NCI-H345 treated with DMSO at 0.1 percent for 48 hours (cell line): ENCODE data around the gene SLU7.

Source experiments
- DNase-seq: peaks from one replicate; lab custom pipeline; 2025; ENCODE audit not compliant: unreplicated experiment; lab: John Stamatoyannopoulos, UW

Gene SLU7

DNA sequence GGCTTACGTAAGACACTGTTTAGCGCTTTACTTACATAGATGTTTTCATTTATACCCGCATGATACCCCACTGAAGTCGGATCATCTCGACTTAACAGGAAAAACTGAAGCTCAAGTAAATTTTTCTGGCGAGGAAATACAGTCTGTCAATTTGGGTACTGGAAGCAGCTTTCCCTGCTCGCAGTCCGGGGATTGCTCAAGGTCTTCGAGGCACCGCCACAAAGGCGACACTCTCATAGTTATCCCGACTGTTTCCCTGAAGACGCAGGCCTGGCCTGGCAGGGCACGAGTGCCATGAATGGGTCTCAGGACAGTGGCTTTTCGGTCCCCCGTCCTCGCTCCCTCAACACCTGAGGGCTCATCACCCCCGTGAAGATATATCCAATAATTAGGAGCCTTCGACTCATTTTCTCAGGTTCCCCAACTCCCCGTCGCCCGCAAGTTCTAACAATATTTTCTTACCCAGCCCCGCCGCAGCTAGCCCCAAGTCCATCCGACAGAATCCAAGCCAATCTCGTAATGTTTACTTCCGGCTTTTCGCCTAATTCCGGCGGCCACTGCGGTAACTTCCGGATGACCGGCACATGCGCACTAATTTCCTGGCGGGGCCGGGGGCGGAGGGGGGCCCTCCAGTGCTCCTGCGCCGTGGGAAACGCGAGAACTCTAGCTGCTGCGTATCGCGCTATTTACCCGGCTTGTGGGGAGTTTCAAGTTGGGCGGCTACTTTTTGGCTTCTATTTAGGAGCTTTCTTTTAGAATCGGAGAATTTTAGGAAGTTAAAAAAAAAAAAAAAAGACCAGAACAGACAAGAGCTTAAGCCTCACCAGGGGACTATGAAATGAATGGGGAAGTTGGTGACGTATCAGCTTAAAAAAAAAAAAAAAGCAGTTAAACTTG, at the start of gene SLU7:
SLU7 (minus strand) TSS at position 521 of the 897 bp plus-strand sequence. CDS start 3,787 bp downstream, outside the sequence.
- DNase-seq, result peak; percentile 88

DNA sequence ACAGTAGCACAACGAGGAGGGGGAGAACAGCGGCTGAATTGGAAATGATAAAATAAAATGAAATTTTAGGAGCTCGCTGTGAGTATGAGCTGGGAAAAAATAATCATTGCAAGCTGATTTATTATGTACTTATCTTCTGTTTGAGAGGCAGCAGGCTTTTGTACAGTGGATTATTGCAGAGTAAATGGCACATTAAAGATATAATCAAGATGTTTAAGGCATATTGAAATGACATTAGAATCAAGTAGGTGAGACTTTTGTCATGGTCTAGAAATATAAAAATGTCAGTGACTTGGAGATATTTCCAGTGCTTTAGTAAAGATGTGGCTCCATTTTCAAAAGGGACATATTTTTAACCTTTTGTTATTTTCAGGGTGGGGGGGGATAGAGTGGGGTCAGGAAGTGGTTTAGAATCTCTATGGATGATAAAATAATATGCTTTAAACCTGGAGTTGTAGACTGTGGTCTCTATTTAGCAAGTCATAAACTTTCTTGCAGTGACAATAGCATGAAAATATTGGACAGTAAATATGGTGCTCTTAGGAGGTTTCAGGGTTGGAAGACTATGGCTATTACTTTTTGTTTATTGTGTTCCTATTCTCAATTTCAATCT, 49.6 kb upstream of the SLU7 start:
- no peak for DNase-seq

DNA sequence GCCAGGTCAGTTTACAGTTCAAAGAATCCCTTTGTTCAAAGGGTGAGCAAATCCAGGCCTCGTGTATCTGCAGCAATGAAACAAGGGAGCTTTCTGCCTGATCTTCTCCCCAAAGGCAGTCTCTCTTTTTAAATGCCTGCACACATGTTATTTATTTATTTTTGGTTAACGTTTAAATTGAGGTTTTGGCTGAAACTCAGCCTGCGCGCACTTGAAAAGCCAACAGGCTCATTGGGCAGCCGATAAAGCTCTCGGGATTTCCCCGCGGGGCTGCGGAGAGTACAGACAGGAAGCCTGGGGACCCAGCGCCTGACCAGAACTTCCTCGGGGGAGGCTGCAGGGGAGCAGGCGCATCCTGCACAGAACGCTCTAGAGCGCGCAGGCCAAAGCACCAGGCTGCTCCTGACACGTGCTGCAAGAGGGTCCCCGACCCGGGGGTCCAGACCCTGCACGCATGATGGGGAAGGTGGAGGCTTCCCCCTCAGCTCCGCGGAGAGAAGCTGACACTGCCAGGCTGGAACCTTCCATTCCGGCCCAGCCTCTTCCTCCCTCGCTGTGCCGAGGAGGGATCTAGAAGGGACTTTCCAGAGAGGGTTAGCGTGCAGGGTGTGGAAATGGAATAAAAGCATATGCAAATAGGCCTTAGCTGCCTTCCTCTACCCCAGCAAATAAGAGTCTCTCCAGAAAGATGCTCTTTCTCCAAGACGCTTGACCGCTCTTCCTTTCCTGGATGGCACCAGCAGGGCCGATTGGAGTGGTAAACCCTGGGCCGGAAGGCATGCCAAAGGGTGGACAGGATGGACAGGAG, 48.9 kb upstream of the SLU7 start:
- DNase-seq, result no peak

DNA sequence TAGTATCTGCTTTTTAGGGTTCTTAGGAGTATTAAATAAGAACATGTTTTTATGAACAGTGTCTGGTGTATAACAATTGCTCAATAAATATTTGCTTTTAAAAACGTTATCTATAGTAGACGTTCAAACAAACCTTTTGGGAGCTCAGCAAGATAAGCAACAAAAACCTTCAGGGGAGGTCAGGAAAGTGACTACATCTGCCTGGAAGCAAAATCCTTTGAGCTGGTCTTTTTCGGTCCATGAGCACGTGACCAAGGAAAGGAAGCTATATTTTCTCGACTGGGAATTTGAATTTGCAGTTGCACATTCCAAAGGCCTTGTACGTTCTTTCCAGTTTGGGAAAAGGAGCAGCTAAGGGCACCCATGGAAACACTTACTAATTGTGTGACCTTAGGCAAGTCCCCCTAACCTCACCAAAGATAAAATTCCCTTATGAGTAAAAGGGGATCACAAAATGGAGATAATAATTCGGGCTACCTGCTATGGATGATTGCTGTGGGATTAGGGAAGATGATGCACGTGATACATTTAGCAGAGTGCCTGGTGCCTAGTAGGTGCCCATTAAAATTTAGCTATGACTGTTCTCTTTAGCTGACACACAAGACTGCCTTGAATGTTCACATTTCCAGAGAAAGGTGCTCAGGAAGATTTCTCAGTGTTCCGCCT, 48.1 kb upstream of the SLU7 start:
- DNase-seq, result no peak

DNA sequence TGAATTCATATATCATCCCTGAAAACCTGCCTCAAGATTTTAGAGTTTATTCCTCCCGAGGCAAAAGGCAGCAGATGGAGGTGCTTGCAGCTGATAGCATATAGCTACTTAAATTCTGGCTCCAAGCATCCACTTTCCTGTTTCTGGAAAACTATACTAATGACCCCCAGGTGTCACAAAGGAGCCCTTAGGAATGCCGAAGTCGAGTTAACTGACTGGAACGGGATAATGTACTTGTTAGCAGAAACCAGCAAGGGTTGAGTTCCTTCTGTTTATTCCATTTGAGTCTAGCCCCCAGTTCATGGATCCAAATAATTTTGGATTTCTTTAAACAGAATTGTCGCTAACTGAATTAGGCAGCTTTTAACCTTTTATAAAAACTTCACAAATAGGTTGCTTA, 47.2 kb upstream of the SLU7 start:
- DNase-seq, result no peak

DNA sequence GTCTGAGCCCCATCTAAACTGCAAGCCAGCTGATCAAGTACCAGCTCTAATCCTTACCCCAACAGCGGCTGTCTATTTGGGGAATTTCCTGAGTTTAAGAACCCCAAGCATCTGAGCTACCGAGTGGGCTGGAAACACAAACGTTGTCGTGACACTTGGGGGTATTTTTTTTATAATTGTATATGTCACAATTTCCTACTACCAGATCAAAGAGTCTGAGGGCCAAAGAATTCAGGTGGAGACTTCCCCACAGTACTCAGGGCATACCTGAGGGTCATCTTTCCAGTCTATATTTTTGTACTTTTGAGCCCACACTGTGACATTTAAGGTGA, 45.6 kb upstream of the SLU7 start:
- DNase-seq, result no peak

DNA sequence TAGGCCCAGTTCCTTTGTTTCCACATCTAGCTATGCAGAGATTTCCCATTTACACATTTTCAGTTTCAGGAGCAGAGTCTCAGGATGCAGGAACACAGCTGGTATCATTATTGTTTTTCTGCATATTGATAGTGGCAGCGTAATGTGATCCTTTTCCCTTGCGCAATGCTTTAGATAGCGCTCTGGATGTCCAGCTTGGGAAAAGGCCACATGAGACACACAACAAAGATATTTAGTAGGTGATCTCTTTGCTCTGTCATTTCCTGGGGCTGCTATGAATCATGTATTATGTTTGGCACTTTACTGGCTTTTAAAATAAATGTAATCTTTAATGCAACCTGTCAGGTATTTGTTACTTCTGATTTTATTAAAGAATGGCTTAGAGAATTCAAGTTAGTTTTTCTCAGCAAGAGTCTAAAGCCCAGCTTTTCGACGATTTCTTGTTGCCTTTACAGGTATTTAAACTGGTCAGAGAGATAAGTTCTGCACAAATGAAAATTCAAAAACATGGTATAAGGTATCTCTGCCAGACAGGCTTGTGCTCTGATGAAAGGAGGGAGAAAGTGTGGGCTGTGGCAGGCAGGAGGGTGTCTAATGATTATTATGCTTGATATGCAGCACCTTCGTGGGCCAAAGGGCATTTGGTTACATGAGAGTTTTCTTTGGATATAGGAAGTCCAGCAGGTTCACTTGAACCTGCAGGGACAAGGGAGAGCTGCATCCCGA, 45.0 kb upstream of the SLU7 start:
- DNase-seq, result no peak

DNA sequence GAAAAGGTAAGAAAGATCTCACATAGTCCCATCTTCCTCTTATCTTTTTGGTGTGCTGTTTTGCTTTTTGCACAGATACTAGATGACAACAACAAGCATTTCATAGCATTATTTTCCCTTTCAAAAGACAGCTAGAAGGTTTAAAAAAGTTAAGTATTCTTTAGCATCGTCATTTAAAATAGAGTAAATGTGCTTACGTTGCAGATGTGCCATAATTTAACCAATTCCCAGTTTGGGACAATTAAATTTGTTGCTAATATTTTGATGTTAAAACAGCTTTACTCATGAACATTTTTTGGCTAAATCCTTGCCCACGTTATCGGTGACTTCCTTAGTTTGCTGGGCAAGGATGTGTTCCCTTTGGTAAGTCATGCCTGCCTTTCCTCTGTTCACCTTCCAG, 44.3 kb upstream of the SLU7 start:
- DNase-seq, result no peak

DNA sequence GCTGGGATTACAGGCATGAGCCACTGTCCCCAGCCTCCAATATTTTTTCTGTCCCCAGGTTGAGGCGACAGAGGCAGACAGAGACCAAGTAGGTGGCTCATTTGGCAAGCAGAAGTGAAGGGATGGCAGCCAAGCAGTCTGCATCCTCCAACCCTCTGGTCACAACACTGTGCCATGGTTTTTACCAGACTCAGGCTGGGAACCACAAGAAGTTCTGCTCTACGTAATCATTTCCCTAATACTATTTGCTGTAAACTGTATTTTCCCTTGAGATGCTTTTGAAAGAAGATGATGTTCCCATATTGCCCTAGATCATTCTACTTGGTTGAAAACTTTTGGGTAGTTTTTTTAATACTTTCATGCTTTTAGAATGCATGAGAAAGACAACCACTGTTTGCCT, 43.3 kb upstream of the SLU7 start:
- no peak for DNase-seq

DNA sequence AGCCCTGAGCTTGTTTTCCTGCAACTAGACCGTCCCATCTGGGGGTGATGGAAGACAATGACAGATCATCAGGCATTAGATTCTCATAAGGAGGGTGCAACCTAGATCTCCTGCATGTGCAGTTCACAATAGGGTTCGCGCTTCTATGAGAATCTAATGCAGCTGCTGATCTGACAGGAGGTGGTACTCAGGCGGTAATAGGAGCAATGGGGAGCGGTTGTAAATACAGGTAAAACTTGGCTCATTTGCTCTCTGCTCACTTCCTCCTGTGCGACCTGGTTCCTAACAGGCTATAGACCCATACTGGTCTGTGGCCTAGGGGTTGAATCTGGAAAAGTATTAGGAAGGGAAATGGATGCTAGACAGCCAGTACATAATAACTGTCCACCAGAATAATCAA, 42.5 kb upstream of the SLU7 start:
- no peak for DNase-seq

DNA sequence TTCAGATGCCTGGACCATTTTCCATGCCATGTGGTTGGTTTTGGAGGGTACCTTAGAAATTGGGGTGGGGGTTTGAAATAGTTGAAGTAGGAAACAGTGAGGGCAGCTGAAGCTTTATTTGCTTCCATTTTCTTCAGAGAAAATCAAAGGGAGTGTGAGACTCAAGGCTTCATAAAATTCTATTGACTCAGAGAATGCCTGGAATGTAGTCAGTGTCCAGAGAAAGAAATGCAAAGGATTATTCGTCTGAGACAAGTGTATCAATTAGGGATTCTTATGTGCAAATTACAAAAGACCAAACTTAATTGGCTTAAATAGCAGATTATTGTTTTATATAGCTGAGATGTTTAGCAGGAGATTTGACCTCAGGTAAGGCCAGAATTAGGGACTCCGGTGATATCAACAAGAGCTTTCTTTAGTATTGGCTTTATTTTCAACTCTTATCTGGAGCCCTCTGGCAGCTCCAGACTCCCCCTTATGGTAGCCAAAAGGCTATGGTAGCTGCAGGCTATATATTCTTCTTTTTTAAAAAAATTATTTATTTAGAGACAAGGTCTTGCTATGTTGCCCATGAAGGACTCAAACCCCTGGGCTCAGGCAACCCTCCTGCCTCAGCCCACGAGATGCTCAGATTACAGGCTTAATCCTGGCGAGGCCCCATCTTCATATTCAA, 41.6 kb upstream of the SLU7 start:
- DNase-seq, result no peak

DNA sequence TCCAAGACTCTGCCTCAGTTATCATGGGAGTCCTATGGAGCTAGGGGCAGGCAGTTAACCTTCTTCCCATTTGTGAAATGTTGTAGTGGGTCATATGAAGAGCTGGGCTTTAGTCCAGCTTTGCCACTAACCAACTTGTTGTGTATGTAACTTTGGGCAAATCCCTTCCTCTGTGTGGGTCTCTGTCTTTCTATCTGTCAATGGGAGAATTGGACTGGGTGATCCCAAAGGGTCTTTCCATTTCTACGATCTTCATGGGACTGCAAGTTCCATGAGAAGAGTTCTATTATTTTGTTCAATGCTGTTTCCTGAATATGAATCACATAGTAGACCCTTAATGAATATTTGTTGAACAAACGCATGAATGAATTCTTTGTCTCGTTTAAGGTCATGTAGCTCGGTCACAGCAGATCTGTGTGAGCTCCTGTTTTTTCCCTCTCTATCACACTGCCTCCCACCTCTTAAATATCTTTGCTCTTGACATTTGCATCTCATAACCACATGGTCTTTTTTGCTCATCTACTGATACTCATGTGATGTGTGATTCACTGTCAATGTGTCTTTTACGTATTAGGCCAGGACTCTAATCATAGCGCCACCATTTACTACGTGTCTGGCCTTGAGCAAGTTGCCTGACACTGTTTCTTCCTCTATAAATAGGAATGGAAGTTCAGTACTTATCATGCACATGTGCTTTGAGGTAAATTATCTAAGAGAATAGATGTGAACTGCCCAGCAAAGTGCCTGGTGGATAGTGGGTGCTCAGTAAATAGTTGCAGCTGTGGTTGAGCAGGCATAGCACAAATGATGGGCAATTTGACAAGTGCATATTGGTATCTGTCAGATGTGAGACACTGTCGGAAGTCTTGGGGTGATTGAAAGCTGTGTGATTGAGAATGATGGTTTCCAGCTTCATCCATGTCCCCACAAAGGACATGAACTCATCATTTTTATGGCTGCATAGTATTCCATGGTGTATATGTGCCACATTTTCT, 40.2 kb upstream of the SLU7 start:
- no peak for DNase-seq

DNA sequence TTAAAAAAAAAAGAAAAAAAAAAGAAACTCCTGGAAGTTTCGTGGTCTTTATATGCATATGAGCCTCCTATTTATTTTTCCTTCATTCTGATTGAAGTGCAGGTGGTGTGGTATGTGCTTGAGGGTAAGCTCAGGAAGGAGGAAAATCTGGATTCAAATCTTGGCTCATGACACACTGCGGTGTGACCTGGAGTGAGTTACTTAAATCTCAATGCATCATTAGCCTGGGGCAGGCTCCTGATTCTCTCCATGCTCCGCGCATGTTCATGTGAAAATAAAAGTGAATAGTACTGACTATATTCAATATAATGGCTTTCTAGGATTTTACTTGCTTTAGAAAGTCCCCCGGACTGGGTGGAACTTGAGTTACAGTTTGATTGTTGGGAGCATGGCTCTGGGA, 38.4 kb upstream of the SLU7 start:
- no peak for DNase-seq

DNA sequence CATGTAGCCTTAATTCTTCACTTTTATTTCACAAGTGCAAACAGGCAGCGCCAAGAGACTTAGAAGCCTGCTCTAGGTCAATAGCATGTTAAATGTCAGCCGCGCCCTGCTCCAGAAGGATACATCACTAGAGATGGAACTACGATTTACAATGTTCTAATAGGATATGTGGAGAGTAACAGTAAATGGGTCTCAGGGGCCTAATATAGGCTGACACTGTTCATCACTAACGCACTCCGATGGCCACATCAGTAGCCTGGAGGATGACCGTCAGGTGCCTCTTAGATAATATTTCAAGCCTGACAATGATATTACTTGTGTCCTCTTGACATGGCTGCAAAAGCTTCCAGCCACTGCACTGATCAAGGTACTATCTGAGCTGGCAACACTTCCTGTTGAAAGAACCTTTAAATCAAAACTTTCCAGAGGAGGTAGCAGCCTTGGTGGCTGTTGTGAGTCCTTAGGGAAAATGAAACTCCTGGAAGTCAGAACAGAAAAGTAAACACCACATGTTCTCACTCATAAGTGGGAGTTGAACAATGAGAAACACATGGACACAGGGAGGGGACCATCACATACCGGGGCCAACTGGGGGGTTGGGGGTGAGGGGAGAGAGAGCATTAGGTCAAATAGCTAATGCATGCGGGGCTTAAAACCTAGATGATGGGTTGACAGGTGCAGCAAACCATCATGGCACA, 37.7 kb upstream of the SLU7 start:
- DNase-seq, result no peak

DNA sequence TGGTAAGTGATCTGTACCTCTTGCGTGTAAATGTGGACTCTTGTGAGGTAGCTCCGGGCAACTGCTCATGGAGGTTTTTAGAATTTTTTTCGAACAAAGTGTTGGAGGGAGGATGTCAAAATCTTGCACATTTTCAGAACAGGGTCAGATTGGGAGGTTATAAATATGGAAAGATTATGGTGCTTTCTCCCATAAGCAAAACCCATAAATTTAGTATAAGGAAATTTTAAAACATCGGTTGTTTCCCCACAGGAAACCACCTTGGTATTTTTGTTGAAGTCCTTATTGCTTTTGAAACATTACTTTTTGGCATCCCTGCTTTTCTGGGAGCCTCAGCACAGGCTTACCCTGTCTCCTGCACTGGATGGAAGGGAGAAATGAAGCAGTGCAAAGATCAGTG, 36.7 kb upstream of the SLU7 start:
- no peak for DNase-seq

DNA sequence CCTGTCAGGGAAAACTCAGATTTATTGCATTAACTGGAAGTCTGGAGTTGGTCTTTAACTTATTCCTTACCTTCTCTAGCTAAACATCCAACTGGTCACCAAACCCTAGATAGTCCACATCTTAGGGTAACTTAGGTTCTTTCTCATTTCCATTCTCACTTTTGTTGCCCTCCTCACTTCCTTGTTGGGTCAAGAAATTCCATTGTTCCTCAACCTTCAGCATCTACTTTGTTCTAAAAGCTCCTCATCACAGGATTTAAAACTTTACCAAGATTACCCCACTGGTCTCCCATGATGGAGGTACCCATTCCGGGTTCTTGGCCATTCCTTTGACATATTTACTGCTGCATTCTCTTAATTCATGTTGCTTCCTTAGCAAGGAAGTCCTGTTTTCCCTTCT, 34.9 kb upstream of the SLU7 start:
- no peak for DNase-seq

DNA sequence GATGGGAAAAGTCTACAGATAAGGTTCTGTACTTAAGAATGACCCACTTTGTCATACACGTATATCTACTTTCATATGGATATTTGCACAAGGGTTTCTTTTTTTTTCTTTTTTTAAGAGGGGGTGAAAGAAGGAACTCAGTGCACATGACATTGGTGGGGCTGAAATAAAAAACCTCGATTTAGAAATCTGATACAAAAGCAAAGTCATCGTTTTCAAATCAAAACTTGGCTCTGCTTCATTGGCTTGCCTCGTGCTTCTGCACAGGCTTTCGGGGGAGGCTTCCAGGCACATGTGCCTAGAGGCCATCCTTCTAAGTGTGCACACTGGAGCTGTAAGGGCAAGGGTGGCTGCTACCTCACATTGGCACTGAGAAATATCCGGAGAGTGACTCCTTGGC, 33.9 kb upstream of the SLU7 start:
- DNase-seq, result no peak

DNA sequence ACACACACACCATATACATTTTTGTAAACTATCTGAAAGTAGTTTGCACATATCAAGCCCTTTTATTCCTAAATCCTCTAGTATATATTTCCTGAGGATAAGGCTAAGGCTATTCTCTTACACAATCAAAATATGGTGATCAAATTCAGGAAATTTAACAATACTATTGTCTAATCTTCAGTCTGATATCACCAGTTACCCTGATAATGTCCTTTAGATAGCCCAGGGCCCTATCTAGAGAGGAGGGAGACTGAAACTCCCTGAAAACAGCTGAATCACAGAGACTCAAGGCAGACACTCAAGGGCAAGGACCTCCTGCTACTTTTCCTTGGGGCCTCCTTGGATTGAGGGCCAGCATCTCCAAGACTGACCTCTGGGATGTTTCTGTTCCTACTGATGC, 33.2 kb upstream of the SLU7 start:
- no peak for DNase-seq
